Neural cell (in vitro differentiated cells): ENCODE measurements around the gene CUEDC1. TPM values are rescaled to one million over a fixed set of nuclear protein-coding genes. Genes with fewer than 3 reads are reported as not detected.

Experiments used
- H2AFZ ChIP-seq: fragments of 200-600, 300-800 bp; sonication (generic), shearing (Covaris generic); 2 replicates; pipeline ENCODE4 v1.6.0; 2014; ENCODE audit warnings: low read depth, mild to moderate bottlenecking, antibody characterized with exemption, low read length, moderate library complexity
- H3F3A ChIP-seq: fragments of 200-600 bp; shearing (Covaris generic); 2 replicates; pipeline ENCODE4 v1.6.1; 2016; ENCODE audit warnings: mild to moderate bottlenecking, moderate library complexity, mixed read lengths, antibody characterized with exemption, low read length; ENCODE audit not compliant: insufficient read depth, poor library complexity, severe bottlenecking
- H3K27ac ChIP-seq: fragments of 200-600, 300-800 bp; sonication (generic), shearing (Covaris generic); 2 replicates; pipeline ENCODE4 v1.5.1; 2014; ENCODE audit warnings: mild to moderate bottlenecking, low read length, moderate library complexity
- H3K27me3 ChIP-seq: fragments of 300-800, 200-600 bp; sonication (generic), shearing (Covaris generic); 2 replicates; pipeline ENCODE4 v1.6.0; 2014; ENCODE audit warnings: mild to moderate bottlenecking, low read depth, low read length, moderate library complexity; ENCODE audit not compliant: insufficient read depth
- H3K36me3 ChIP-seq: fragments of 300-800, 200-600 bp; sonication (generic), shearing (Covaris generic); 2 replicates; pipeline ENCODE4 v1.5.1; 2014; ENCODE audit warnings: mild to moderate bottlenecking, antibody characterized with exemption, low read length, moderate library complexity; ENCODE audit not compliant: insufficient read depth
- H3K4me2 ChIP-seq: fragments of 300-800, 200-600 bp; sonication (generic), shearing (Covaris generic); 2 replicates; pipeline ENCODE4 v1.6.0; 2014; ENCODE audit warnings: mild to moderate bottlenecking, low read length
- H3K4me3 ChIP-seq: fragments of 300-800, 200-600 bp; sonication (generic), shearing (Covaris generic); 2 replicates; pipeline ENCODE4 v1.5.1; 2014; ENCODE audit warnings: mild to moderate bottlenecking, low read length, moderate library complexity
- H3K79me2 ChIP-seq: fragments of 200-600 bp; shearing (Covaris generic); replicated peaks from 2 replicates; pipeline ENCODE4 v1.6.0; 2014; ENCODE audit warnings: mild to moderate bottlenecking, low read length, moderate library complexity; ENCODE audit not compliant: insufficient read depth
- H3K9ac ChIP-seq: fragments of 300-800, 200-600 bp; sonication (generic), shearing (Covaris generic); 2 replicates; pipeline ENCODE4 v1.6.1; 2016; ENCODE audit warnings: mild to moderate bottlenecking, low read length, mixed read lengths
- H3K9me2 ChIP-seq: fragments of 200-600 bp; shearing (Covaris generic); 2 replicates; pipeline ENCODE4 v1.6.1; 2016; ENCODE audit warnings: mild to moderate bottlenecking, low read length, mixed read lengths; ENCODE audit not compliant: insufficient read depth
- H3K9me3 ChIP-seq: fragments of 200-600, 300-800 bp; sonication (generic), shearing (Covaris generic); 2 replicates; pipeline ENCODE4 v1.6.1; 2016; ENCODE audit warnings: mild to moderate bottlenecking, mixed run types, low read length, moderate library complexity, mixed read lengths
- H4K20me1 ChIP-seq: fragments of 200-600 bp; shearing (Covaris generic); 2 replicates; pipeline ENCODE4 v1.6.1; 2016; ENCODE audit warnings: mild to moderate bottlenecking, mixed run types; ENCODE audit not compliant: insufficient read depth
- CTCF ChIP-seq: fragments of 450-650 bp; IDR thresholded peaks from 2 replicates; pipeline ENCODE4 v1.5.1; 2014; ENCODE audit warnings: antibody characterized with exemption, mild to moderate bottlenecking, moderate library complexity; ENCODE audit not compliant: poor library complexity, severe bottlenecking
- EP300 ChIP-seq: fragments of 450-650 bp; conservative IDR thresholded peaks from 2 replicates; pipeline ENCODE4 v1.6.1; 2014; ENCODE audit warnings: antibody characterized with exemption, mild to moderate bottlenecking, moderate library complexity; ENCODE audit not compliant: poor library complexity, severe bottlenecking
- EZH2 ChIP-seq: fragments of 200-600, 300-800 bp; shearing (Covaris generic), sonication (generic); IDR thresholded peaks from 2 replicates; pipeline ENCODE4 v1.6.1; 2014; ENCODE audit warnings: antibody characterized with exemption, low read length, borderline replicate concordance, mild to moderate bottlenecking; ENCODE audit not compliant: insufficient read depth, poor library complexity, severe bottlenecking
- MXI1 ChIP-seq: fragments of 450-650 bp; conservative IDR thresholded peaks from 2 replicates; pipeline ENCODE4 v1.6.1; 2014; ENCODE audit warnings: antibody characterized with exemption, mild to moderate bottlenecking; ENCODE audit not compliant: poor library complexity, severe bottlenecking
- POLR2AphosphoS5 ChIP-seq: IDR thresholded peaks from 2 replicates; pipeline ENCODE4 v1.6.1; 2012
- RAD21 ChIP-seq: fragments of 450-650 bp; conservative IDR thresholded peaks from 2 replicates; pipeline ENCODE4 v1.6.1; 2014; ENCODE audit warnings: antibody characterized with exemption, mild to moderate bottlenecking, moderate library complexity
- REST ChIP-seq: IDR thresholded peaks from 2 replicates; pipeline ENCODE4 v1.6.1; 2012; ENCODE audit warnings: borderline replicate concordance
- SMC3 ChIP-seq: fragments of 450-650 bp; conservative IDR thresholded peaks from 2 replicates; pipeline ENCODE4 v1.6.1; 2014; ENCODE audit warnings: antibody characterized with exemption, mild to moderate bottlenecking, moderate library complexity; ENCODE audit not compliant: poor library complexity
- TAF1 ChIP-seq: IDR thresholded peaks from 2 replicates; pipeline ENCODE4 v1.6.1; 2012; ENCODE audit warnings: low read depth
- polyA plus RNA-seq: library from polyadenylated mRNA; depleted of rRNA; stranded (reverse); fragments of >200 nt; gene quantifications from 2 replicates; pipeline ENCODE4 v1.2.3, GENCODE V29; 2014

The CUEDC1 gene
- polyA plus RNA-seq, 1 donor from 2014 or later, result 27.0 TPM

GRCh38 chr17:57889892-57890856 lies 65.0 kb downstream of the CUEDC1 start:
- H4K20me1 ChIP-seq, result no peaks in the 10 kb centered on the region
- no peaks in the 10 kb centered on the region for H3K36me3 ChIP-seq
- no peak overlapping the region for H3K9ac ChIP-seq
- H3F3A ChIP-seq, result no peaks in the 10 kb centered on the region
- no peaks in the 10 kb centered on the region for H3K79me2 ChIP-seq
- no peaks in the 10 kb centered on the region for H3K27me3 ChIP-seq
- TF ChIP-seq TAF1 (no peak), EP300 (no peak), RAD21 (no peak), REST (no peak), POLR2AphosphoS5 (no peak), SMC3 (no peak)
- no peak overlapping the region for H3K4me2 ChIP-seq
- no peak overlapping the region for H2AFZ ChIP-seq
- H3K9me2 ChIP-seq, result no peaks in the 10 kb centered on the region
- H3K9me3 ChIP-seq, result no peaks in the 10 kb centered on the region
- H3K4me3 ChIP-seq, result no peak overlapping the region
- H3K27ac ChIP-seq, result no peak overlapping the region

DNA sequence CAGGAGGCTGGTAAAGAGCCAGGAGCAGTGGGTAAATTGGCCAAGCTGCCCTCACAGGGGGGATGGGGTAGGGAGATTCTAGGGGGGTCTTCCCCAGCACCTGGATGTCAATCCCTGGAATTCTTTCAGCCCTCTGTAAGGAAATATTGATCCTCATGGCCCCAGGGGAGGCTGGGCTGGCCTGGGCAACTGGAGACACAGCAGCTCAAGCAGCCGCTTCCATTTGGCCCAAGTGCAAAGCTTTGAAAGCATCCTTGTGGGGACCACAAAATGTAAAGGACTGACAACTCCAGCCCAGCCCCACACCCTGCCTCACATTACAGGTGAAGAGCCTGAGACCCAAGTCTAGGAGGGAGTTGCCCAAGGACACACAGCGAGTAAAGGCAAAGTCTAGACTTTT lies 66.0 kb downstream of the CUEDC1 start:
- Histone ChIP-seq H4K20me1 (no peaks in the 10 kb centered on the region), H3K4me3 (no peak overlapping the region), H3K36me3 (no peaks in the 10 kb centered on the region), H2AFZ (no peak overlapping the region), H3K27ac (no peak overlapping the region), H3K79me2 (no peaks in the 10 kb centered on the region), H3K27me3 (no peaks in the 10 kb centered on the region), H3K9me3 (no peaks in the 10 kb centered on the region), H3F3A (no peaks in the 10 kb centered on the region), H3K9ac (no peak overlapping the region), H3K9me2 (no peaks in the 10 kb centered on the region), H3K4me2 (no peak overlapping the region)
- TF ChIP-seq REST, result no peak
- TF ChIP-seq EP300, result no peak
- no peak for TF ChIP-seq MXI1
- no peak for TF ChIP-seq SMC3
- no peak for TF ChIP-seq POLR2AphosphoS5
- TF ChIP-seq RAD21, result no peak
- TF ChIP-seq TAF1, result no peak
- no peak for TF ChIP-seq CTCF
- TF ChIP-seq EZH2, result no peak
